Left ventricle myocardium inferior (tissue), 1 donor: ENCODE measurements around the gene TEAD1. TPM values are rescaled to one million over a fixed set of nuclear protein-coding genes. Genes with fewer than 3 reads are reported as not detected.

Experiments used
- DNase-seq: peaks from one replicate; pipeline ENCODE4 v3.0.0-alpha.2; 2020
- H3K27ac ChIP-seq: fragments of 200-600 bp; replicated peaks from 2 replicates; pipeline ENCODE4 v1.8.0; 2021
- H3K27me3 ChIP-seq: fragments of 200-600 bp; 2 replicates; pipeline ENCODE4 v1.8.0; 2021; ENCODE audit warnings: low read depth
- H3K36me3 ChIP-seq: fragments of 200-600 bp; 2 replicates; pipeline ENCODE4 v1.8.0; 2021
- H3K4me1 ChIP-seq: fragments of 200-600 bp; 2 replicates; pipeline ENCODE4 v1.8.0; 2021
- H3K4me3 ChIP-seq: fragments of 200-600 bp; 2 replicates; pipeline ENCODE4 v1.8.0; 2021; ENCODE audit warnings: mild to moderate bottlenecking, moderate library complexity
- H3K9me3 ChIP-seq: fragments of 200-600 bp; replicated peaks from 2 replicates; pipeline ENCODE4 v1.8.0; 2021
- CTCF ChIP-seq: fragments of 200-600 bp; IDR thresholded peaks from 2 replicates; pipeline ENCODE4 v1.8.0; 2021; ENCODE audit warnings: antibody characterized with exemption, mild to moderate bottlenecking, borderline replicate concordance
- intact Hi-C: fragments of 100-400 bp; cut with micrococcal nuclease; formaldehyde crosslinking; loops from one replicate; pipeline ENCODE4 v1.11.0; 2022
- total RNA-seq: library from RNA; stranded (reverse); fragmentation: NEBNext Ultra II Directional; extraction: Animal tissue kit (Norgen Biotek cat#: 25700); gene quantifications from one replicate; pipeline ENCODE4 v1.2.1, GENCODE V29; 2021
- donor health status: DM: no; HTN: yes; CAD: no; lungs with severe emphysema.

TEAD1 gene
- total RNA-seq, 1 donor from 2014 or later, result 121 TPM

- H3K36me3 ChIP-seq, result no peaks in the 10 kb centered on the region
- no peak for TF ChIP-seq CTCF
- H3K27me3 ChIP-seq, result no peaks in the 10 kb centered on the region
- intact Hi-C loops, result no loop called here
- H3K4me3 ChIP-seq, result no peak overlapping the region
- DNase-seq, result no peak
- no peaks in the 10 kb centered on the region for H3K9me3 ChIP-seq
- peak overlapping the region; percentile 0 for H3K27ac ChIP-seq
- peaks cover 63% of the 10 kb centered on the region for H3K4me1 ChIP-seq
Measured at GRCh38 chr11:12715941-12716340, 41.7 kb downstream of the TEAD1 start.

DNA sequence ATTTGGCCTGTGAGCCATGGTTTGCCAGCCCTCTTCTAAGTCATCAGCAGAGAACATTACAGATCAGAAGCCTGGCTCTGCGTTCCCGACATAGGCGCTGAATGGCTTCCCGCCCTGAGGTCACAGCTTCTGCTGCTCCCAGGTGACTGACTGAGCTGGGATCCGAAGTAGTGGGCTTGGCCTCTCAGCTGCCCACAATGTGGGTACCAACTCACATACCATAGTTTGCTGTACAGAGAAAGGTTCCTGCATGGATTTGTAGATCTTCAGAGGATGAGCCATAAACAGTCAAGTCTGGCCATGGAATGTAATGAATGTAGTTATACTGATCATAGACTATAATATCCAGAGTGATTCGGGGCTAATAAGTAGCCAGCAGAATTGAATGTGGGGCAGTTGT is 42.6 kb downstream of the TEAD1 start:
- no peak for DNase-seq
- H3K4me1 ChIP-seq, result peaks cover 71% of the 10 kb centered on the region
- H3K36me3 ChIP-seq, result no peaks in the 10 kb centered on the region
- no peaks in the 10 kb centered on the region for H3K27me3 ChIP-seq
- intact Hi-C loops, result no loop called here
- H3K9me3 ChIP-seq, result no peaks in the 10 kb centered on the region
- no peak for TF ChIP-seq CTCF
- H3K27ac ChIP-seq, result peak overlapping the region; percentile 0
- H3K4me3 ChIP-seq, result no peak overlapping the region

- no peak for TF ChIP-seq CTCF
- H3K27me3 ChIP-seq, result no peaks in the 10 kb centered on the region
- no peak for DNase-seq
- no peaks in the 10 kb centered on the region for H3K36me3 ChIP-seq
- no peak overlapping the region for H3K27ac ChIP-seq
- H3K4me3 ChIP-seq, result no peak overlapping the region
- no peaks in the 10 kb centered on the region for H3K9me3 ChIP-seq
- intact Hi-C loops, result no loop called here
- peaks cover 81% of the 10 kb centered on the region for H3K4me1 ChIP-seq
Measured at GRCh38 chr11:12717851-12718291, 43.6 kb downstream of the TEAD1 start.

GRCh38 chr11:12719221-12719620 is 45.0 kb downstream of the TEAD1 start:
- intact Hi-C loops, result no loop called here
- Histone ChIP-seq H3K9me3 (no peaks in the 10 kb centered on the region), H3K27ac (no peak overlapping the region), H3K4me3 (no peak overlapping the region), H3K36me3 (no peaks in the 10 kb centered on the region), H3K27me3 (no peaks in the 10 kb centered on the region), H3K4me1 (peaks cover 88% of the 10 kb centered on the region)
- no peak for TF ChIP-seq CTCF
- no peak for DNase-seq

DNA sequence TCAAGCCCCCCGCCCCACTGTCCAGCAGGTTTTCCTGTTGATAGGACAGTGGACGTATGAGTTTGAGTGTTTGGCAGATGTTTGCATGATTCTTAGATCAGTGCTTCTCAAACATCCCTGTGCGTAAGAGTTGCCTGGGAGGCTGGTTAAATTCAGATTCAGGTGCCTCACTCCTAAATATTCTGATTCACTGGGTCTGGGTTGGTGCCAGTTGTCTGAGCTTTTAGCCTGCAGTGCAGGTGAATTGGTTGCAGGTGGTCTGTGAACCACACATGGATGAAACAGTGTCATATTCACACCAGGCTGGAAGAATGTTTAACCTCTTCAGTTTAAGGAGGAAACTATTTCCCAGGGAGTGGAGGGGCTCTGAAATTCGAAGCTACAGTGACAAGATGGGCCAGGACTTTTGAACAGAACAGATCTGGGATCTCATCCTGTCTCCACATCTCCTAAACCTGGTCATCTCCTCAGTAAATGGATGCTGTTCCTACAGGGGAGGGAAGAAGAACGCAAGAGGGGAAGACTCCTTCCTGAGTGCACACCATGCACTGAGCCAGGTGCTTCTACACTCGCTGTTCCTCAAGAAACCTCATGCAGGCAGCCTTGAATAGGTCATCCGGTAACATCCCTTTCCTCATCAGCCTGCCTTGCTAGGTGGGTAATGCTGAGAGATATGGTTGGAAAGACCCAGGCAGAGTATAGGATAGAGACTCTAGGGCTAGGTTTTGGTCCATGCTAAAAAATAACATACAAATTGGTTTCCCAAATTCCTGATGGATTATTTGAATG is 47.8 kb downstream of the TEAD1 start:
- H3K4me1 ChIP-seq, result peaks cover 90% of the 10 kb centered on the region
- H3K4me3 ChIP-seq, result no peak overlapping the region
- H3K9me3 ChIP-seq, result no peaks in the 10 kb centered on the region
- no peak overlapping the region for H3K27ac ChIP-seq
- intact Hi-C loops, result no loop called here
- DNase-seq, result no peak
- TF ChIP-seq CTCF, result no peak
- H3K27me3 ChIP-seq, result no peaks in the 10 kb centered on the region
- H3K36me3 ChIP-seq, result no peaks in the 10 kb centered on the region
